Stimulated activated CD4-positive, alpha-beta T cell treated with anti-CD3 and anti-CD28 coated beads, Interleukin-2, amount 100 ng/mL, for 24 hours (primary cell): Measurements from ENCODE around the gene UBE2J2.

ENCODE experiments used
- DNase-seq, 2 donors: peaks; one replicate each; pipeline ENCODE4 v3.0.0-alpha.2; 2020

The UBE2J2 gene

DNA sequence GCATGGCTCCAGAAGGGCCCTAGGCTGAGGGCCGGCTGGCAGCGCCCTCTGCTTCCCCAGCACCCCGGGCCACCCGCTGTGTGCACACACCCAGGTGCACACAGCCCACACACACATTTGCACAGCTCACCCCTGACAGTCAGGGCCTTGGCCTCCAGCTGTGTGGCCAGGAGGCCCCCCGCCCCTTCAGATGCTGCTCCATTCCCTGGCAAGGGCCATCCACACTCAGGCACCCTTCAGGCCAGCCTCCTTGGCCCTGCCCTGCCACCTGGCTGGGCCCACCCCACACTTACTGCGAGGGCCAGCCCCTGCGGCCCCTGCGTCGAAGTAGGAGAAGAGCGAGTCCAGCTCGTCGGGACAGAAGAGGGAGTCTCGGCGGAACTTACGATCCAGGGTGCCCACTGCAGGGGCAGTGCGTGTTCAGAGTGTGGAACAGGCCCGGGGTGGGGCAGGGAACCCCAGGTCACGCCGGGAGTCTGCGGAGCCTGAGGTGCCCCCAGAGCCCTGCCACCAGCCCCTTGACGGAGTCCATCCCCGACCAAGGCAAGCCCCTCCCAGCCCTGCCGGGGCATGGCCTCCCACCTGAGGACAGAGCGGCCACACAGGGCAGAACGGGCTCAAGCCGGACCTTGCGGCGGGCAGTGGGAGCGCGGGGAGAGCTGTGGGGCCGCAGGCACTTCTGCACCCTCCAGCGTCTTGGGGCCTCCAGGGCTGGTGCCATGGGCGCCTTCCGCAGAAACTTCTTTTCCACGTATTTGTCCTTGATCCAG is 21.7 kb upstream of the UBE2J2 start:
- DNase-seq = no peak

GRCh38 chr1:1294250-1294890 is 20.7 kb upstream of the UBE2J2 start:
- DNase-seq = no peak

DNA sequence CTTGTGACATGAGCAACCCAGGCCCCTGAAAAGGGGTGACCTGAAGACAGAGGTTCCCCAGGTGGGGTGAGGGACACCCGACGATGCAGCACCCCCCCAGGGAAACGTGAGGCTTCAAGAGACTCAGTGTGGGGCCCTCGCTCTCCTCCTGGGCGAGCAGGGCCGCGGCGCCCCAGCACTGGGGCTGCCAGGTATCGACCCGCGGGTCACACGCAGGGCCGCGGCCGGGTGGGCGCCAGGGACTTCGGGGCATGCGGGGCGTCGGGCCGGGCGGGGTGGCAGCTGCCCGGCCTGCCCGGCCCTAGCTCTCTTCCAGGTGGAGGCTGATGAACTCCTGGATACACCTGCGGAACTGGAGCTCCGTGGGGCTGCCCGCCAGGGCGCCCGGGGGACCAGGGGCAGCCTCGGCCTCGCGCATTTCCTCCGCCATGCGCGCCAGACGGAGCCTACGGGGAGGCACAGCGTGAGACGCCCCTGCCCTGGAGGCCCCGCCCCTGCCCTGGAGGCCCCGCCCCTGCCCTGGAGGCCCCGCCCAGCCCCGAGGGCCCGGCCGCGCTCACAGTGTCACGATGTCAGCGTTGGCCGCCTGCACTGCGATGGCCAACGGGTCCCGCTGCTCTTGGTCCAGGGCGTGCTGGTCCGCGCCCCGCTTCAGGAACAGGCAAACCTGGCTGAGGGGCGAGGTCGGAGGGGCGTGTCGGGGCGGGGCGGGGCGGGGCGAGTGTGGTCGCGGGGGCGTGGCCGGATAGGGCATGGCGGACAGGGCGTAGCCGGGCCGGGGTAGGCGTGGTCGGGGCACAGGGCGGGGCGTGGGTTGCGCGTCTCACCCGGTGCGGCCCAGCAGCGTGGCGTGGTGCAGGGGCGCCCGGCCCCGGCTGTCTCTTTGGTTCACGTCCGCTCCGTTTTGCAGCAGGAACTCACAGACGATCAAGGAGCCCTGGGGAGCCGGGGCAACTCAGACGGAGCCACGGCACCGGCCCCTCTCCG is 19.9 kb upstream of the UBE2J2 start:
- DNase-seq = no peak

GRCh38 chr1:1292851-1293250 is 19.2 kb upstream of the UBE2J2 start:
- no peak for DNase-seq

- DNase-seq = no peak
Observed at GRCh38 chr1:1292442-1292779, 18.8 kb upstream of the UBE2J2 start.

GRCh38 chr1:1291548-1292441 is 18.1 kb upstream of the UBE2J2 start:
- peak; percentile 72 to 74 for DNase-seq

GRCh38 chr1:1291023-1291528 is 17.4 kb upstream of the UBE2J2 start:
- no peak for DNase-seq

- DNase-seq = peak; percentile 76 to 77
Observed at GRCh38 chr1:1290238-1290731, 16.6 kb upstream of the UBE2J2 start.

- DNase-seq = no peak
Observed at GRCh38 chr1:1287288-1288110, 13.8 kb upstream of the UBE2J2 start.

- no peak for DNase-seq
Observed at GRCh38 chr1:1286313-1287261, 12.9 kb upstream of the UBE2J2 start.

DNA sequence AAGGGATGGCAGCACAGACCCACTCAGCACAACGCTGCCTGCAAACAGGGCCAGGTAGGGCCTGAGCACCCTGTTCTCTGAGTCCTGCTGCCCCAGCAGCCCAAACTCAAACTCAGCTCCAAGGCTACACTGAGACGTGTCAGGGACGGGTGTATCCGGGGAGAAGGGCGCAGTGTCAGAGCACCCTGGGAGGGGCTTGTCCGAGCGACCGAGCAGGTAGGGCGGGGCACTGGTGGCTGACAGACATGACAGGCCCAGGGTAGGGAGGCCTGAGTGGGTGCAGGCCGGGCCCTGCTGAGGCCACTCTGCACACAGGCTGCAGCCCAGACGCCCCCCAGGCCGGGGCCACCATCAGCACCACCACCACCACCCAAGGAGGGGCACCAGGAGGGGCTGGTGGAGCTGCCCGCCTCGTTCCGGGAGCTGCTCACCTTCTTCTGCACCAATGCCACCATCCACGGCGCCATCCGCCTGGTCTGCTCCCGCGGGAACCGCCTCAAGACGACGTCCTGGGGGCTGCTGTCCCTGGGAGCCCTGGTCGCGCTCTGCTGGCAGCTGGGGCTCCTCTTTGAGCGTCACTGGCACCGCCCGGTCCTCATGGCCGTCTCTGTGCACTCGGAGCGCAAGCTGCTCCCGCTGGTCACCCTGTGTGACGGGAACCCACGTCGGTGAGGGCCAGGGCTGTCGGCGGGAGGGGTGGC is 12.1 kb upstream of the UBE2J2 start:
- DNase-seq = no peak

DNA sequence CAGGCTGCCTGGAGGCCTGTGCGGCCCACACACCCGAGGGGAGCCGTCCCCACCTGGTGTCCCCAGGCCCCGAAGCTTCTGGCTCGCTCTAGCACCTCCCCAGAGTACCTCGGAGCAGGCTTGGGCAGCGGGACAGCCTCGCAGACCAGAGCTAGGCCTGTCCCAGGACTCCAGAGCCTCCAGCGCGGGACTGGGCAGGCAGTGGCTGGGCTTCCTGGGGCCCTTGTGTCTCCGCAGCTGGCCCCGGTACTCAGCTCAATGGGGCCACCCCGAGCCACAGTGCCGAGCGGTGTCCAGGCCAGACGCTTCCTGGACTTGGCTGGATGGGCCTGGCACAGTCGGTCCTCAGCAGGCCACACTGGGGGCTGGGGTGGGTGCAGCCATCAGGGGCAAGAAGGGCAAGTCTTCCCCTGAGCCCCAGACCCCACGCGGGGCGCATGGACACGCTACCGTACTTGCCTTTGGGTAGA is 11.5 kb upstream of the UBE2J2 start:
- no peak for DNase-seq

DNA sequence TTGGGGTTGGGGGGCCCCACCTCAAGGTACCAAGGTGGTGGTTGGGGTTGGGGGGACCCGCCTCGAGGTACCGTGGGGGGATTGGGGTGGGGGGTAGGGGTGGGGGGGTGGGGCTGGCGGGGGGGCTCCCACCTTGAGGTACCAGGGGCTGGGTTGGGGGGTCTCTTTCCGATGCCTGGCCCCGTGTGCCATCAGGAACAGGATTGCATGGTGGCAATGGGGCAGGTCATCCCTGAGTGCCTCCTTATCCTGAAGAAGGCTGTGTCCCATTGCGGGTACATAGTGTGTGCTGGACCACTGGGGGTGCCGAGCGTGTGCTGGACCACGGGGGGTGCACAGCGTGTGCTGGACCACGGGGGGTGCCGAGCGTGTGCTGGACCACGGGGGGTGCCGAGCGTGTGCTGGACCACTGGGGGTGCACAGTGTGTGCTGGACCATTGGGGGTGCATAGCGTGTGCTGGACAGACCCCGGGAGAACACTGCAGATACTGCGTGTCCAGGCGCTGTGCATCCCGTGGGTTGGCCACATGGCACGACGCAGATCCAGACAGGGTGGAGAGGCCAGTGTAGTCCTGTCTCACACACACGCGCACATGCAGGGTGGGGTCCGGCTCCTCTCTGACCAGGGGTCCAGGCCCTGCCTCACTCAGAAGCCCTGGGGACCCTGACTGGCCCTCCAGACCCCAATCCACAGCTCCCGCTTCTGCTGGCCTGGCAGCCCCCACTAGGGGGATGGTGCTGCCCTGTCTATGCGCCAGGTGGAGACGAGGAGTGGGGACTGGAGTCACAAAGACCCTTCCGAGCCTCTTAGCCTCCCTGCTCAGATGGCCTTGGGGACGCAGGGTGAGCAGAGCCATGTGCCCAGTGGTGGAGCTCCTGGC is 10.8 kb upstream of the UBE2J2 start:
- DNase-seq = no peak

DNA sequence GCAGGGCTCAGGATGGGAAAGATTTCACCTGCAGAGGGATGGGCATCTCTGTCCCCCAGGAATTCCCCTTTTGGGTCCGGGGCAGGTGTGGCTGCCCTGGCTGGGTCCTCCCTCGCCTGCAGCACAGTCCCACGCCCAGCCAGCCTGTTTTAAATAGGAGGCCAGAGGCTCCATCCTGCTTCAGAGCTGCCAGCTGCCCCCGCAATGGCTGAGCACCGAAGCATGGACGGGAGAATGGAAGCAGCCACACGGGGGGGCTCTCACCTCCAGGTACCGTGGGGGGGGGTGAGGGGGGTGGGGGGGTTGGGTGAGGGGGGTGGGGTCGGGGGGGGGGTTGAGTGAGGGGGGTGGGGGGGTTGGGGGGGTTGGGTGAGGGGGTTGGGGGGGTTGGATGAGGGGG is 10.2 kb upstream of the UBE2J2 start:
- no peak for DNase-seq

- DNase-seq = no peak
Observed at GRCh38 chr1:1282998-1283397, 9.3 kb upstream of the UBE2J2 start.

DNA sequence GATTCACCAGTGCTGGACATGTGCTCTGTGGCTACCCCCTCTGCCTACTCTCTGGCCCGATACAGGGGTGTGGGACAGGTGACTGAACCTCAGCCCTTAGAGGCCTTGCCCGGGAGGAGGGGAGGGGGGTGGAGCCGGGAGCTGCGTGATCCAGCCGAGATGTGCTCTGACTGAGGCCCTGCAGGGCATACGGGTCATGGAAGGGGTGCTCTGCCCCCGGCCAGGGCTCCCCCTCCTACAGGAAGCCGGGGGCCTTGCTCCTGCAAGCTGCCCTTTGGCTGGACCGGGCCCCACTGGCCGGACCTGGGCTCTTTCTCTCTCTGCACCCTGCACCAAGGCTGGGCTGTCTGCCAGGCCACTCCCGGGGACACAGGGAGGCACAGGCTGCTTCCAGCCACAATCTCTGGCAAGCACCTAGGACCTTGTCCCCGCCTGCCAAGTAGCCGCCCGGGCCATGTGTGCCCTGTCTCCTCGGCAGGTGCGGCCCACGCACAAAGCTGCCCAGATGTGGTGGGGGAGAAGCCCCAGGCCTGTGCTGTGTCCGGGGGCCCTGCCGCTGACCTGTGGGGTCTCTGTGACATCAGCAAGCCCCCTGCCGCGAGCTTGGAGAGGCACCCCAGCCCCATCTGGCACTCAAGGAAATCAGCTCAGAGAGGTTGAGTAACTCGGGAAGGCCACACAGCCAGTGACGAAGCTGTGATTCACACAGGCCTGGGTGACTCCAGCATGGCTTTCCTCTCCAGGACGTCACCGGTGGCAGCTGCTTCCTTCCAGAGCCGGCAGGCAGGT is 8.1 kb upstream of the UBE2J2 start:
- DNase-seq = no peak

DNA sequence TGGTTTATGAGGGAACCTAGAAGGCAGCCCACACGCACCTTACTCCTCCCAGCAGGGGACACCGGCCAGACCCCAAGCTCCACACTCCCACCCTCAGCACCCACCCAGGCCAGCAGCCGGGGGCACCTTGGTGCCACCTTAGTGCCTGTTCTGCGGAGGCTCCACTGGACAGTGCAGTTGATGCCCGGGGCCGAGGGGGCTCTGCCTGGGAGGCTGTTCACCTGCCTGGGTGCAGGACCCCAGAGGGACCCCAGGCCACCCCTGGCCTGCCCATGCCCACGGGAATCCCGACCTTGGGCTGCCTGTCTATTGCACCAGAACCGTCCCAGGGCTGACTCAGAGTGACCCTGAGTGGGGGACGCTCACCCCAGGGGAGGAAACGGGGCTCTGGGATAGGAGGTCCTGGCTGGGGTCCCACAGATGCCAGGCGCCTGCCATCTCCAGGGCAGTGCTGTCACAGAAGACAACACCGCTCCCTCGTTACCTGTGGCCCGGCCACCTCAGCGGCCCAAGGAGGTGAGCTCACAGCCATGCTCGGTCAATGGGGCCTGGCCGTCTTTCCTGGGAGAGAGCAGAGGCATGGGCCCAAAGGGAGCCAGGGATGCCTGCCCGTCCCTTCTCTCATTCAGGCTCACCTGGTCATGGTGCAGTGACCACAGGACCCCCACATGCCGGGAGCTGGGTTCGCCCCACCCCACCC is 7.3 kb upstream of the UBE2J2 start:
- no peak for DNase-seq
